Measurements from ENCODE around the gene SPATA6.
"Not testable (repeated sequence)": the region's sequence is repeated elsewhere in the genome, so short reads cannot be mapped to it uniquely, and the experiment has no call there.

SPATA6 gene

GRCh38 chr1:48480504-48480903 is 8.5 kb upstream of the SPATA6 start:
- TF ChIP-seq, protein P1, sequence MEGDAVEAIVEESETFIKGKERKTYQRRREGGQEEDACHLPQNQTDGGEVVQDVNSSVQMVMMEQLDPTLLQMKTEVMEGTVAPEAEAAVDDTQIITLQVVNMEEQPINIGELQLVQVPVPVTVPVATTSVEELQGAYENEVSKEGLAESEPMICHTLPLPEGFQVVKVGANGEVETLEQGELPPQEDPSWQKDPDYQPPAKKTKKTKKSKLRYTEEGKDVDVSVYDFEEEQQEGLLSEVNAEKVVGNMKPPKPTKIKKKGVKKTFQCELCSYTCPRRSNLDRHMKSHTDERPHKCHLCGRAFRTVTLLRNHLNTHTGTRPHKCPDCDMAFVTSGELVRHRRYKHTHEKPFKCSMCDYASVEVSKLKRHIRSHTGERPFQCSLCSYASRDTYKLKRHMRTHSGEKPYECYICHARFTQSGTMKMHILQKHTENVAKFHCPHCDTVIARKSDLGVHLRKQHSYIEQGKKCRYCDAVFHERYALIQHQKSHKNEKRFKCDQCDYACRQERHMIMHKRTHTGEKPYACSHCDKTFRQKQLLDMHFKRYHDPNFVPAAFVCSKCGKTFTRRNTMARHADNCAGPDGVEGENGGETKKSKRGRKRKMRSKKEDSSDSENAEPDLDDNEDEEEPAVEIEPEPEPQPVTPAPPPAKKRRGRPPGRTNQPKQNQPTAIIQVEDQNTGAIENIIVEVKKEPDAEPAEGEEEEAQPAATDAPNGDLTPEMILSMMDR (IDR thresholded peaks at IDR 0.05; ENCODE audit: control extremely low read depth, extremely low read depth, low read depth, missing control alignments): no peak
- CTCF ChIA-PET: interaction anchor here (1.6 kb wide), 1 partner anchor 17 kb away, joined by 8 read pairs; no protein-coding TSS in a partner anchor
- POLR2A ChIA-PET: no interaction called here
- no peak for DNase-seq (ENCODE audit: extremely low spot score)

DNA sequence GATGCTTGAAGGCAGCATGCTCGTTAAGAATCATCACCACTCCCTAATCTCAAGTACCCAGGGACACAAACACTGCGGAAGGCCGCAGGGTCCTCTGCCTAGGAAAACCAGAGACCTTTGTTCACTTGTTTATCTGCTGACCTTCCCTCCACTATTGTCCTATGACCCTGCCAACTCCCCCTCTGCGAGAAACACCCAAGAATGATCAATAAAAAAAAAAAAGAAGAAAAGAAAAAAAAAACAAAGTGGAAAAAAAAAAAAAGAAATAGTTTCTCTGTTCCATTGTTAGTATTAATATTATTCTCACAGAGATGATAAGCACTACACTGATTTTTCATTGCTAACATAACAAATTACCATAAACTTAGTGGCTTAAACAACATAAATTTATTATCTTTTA is 8.0 kb upstream of the SPATA6 start:
- POLR2A ChIA-PET; DNase-seq (ENCODE audit: extremely low spot score): not testable (repeated sequence)
- CTCF ChIA-PET: interaction anchor here (1.6 kb wide), 1 partner anchor 17 kb away, joined by 8 read pairs; no protein-coding TSS in a partner anchor

GRCh38 chr1:48472638-48473037 is 634 bp upstream of the SPATA6 start:
- ChIA-PET CTCF (interaction anchor here (0.9 to 1.0 kb wide), 2 partner anchors 10 to 25 kb away, joined by 3 read pairs; no protein-coding TSS in a partner anchor), POLR2A (no interaction called here)
- no peak for DNase-seq (ENCODE audit: extremely low spot score)
- TF ChIP-seq, protein P1 (IDR thresholded peaks at IDR 0.05; ENCODE audit: control extremely low read depth, extremely low read depth, low read depth, missing control alignments): no peak

GRCh38 chr1:48470950-48471690 is 884 bp downstream of the SPATA6 start:
- DNase-seq (ENCODE audit: extremely low spot score): no peak
- TF ChIP-seq, protein P1 (IDR thresholded peaks at IDR 0.05; ENCODE audit: control extremely low read depth, extremely low read depth, low read depth, missing control alignments): no peak
- CTCF ChIA-PET: no interaction called here
- POLR2A ChIA-PET: no interaction called here

GRCh38 chr1:48470481-48470855 is 1.5 kb downstream of the SPATA6 start:
- POLR2A ChIA-PET: no interaction called here
- TF ChIP-seq, protein P1 (IDR thresholded peaks at IDR 0.05; ENCODE audit: control extremely low read depth, extremely low read depth, low read depth, missing control alignments): no peak
- CTCF ChIA-PET: no interaction called here
- DNase-seq (ENCODE audit: extremely low spot score): no peak

DNA sequence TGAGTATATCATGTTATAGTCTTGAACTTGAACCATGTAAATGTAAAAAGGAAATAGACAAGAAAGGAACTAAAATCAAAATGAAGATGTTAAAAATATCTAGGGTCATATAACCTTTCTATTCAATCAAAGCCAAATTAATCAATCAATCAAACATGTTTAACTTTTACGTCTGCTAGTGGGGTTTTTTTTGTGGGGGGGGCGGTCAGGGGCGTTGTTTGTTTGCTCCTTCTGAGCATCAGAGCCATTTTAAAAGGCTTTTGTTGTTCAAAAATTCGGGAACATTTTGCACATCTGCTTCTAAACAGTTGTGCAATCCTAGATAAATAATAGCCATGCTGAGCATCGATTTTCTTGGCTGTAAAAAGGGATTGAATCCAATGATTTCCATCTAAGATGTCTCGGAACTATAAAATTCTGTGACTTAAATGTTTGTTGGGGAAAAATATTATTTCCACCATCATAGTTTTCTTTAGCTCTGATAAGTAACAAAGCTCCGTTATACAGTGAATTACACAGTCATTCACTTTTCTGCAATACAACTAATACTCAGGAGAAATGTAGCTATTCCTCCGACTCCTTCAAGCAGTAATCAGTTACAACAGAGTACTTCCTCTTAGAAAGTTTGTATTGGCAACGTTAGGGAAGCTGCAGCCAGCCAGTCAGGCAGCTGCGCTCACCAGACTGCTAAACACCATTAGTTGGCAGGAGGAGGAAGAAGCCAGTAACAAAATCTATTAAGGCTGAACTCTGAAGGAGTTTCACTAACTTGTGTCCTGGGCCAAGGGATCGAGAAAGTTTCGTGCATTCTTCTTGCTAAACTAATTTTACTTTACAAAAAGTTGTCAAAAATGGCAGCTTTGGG is 2.2 kb downstream of the SPATA6 start:
- TF ChIP-seq, protein P1 (IDR thresholded peaks at IDR 0.05; ENCODE audit: control extremely low read depth, extremely low read depth, low read depth, missing control alignments): no peak
- ChIA-PET CTCF (no interaction called here), POLR2A (no interaction called here)
- DNase-seq (ENCODE audit: extremely low spot score): no peak

GRCh38 chr1:48466594-48466993 is 5.4 kb downstream of the SPATA6 start:
- no peak for DNase-seq (ENCODE audit: extremely low spot score)
- TF ChIP-seq, protein P1 (IDR thresholded peaks at IDR 0.05; ENCODE audit: control extremely low read depth, extremely low read depth, low read depth, missing control alignments): no peak
- POLR2A ChIA-PET: no interaction called here
- CTCF ChIA-PET: no interaction called here
